H1 (cell line): Measurements from ENCODE around the gene TNNI3. TPM values are rescaled to one million over a fixed set of nuclear protein-coding genes. Genes with fewer than 3 reads are reported as not detected.
A peak's percentile ranks its signal among the peaks of the same experiment; 100 is the strongest.

Experiments used
- CTBP2 ChIP-seq: IDR thresholded peaks from 2 replicates; pipeline ENCODE4 v1.7.0; 2011; ENCODE audit warnings: borderline replicate concordance, mild to moderate bottlenecking, moderate library complexity, mixed read lengths, low read length; ENCODE audit not compliant: insufficient read depth, insufficient read length
- KDM1A ChIP-seq: fragments of 200-600, 300-600 bp; sonication (generic); IDR thresholded peaks from 2 replicates; pipeline ENCODE4 v1.7.1; 2016; ENCODE audit warnings: mild to moderate bottlenecking, low read length, borderline replicate concordance
- KDM4A ChIP-seq: IDR thresholded peaks from one replicate; pipeline ENCODE4 v1.7.1; 2012; ENCODE audit warnings: low read depth, mild to moderate bottlenecking, moderate library complexity, low read length, inconsistent platforms; ENCODE audit not compliant: severe bottlenecking
- RAD21 ChIP-seq, 2 experiments: IDR thresholded peaks in 1 of 2; conservative IDR thresholded peaks in 1 of 2; 2 replicates each; pipeline ENCODE4 v1.6.1; 2011; ENCODE audit warnings: low read depth in 2 of 2, low read length in 2 of 2, improper control_type of control experiment in 1 of 2, inconsistent platforms in 1 of 2, mild to moderate bottlenecking in 1 of 2, moderate library complexity in 1 of 2
- SAP30 ChIP-seq: fragments of 300-600 bp; sonication (generic); IDR thresholded peaks from 2 replicates; pipeline ENCODE4 v1.7.1; 2012; ENCODE audit warnings: low read length, moderate library complexity, mild to moderate bottlenecking, inconsistent platforms; ENCODE audit not compliant: insufficient read depth, insufficient replicate concordance
- YY1 ChIP-seq: IDR thresholded peaks from 2 replicates; pipeline ENCODE4 v1.6.1; 2011; ENCODE audit warnings: low read depth, mild to moderate bottlenecking, low read length
- polyA plus RNA-seq, 7 experiments: library from polyadenylated mRNA; depleted of rRNA in 3 of 7; stranded (reverse) in 5 of 7; unstranded in 2 of 7; fragments of >200 nt in 5 of 7; fragments of 200-250 nt in 2 of 7; gene quantifications; 1 replicate in 5 of 7; 2 replicates in 1 of 7; 4 replicates in 1 of 7; pipeline versions ENCODE4 v1.2.1 to v1.2.3, GENCODE V29; 2011 to 2013; ENCODE audit warnings: missing spikeins in 2 of 7, mixed read lengths in 2 of 7
- total RNA-seq: library from RNA; stranded (reverse); fragmentation: NEBNext Ultra II Directional; extraction: Animal tissue kit (Norgen Biotek cat#: 25700); gene quantifications from 2 replicates; pipeline ENCODE4 v1.2.1, GENCODE V29; 2021
- TF ChIP-seq, protein P1 (sequence below): fragments of 300-600 bp; sonication (generic); IDR thresholded peaks from 2 replicates; pipeline ENCODE4 v1.7.1; 2012; ENCODE audit warnings: low read length, moderate library complexity, mild to moderate bottlenecking, inconsistent platforms; ENCODE audit not compliant: insufficient replicate concordance

Gene TNNI3
- total and polyA plus RNA-seq, 2 of the 8 experiments (the other 6 are each of a cell fraction or from before 2014, with no cell fraction given) = 16.9 to 56.0 TPM

DNA sequence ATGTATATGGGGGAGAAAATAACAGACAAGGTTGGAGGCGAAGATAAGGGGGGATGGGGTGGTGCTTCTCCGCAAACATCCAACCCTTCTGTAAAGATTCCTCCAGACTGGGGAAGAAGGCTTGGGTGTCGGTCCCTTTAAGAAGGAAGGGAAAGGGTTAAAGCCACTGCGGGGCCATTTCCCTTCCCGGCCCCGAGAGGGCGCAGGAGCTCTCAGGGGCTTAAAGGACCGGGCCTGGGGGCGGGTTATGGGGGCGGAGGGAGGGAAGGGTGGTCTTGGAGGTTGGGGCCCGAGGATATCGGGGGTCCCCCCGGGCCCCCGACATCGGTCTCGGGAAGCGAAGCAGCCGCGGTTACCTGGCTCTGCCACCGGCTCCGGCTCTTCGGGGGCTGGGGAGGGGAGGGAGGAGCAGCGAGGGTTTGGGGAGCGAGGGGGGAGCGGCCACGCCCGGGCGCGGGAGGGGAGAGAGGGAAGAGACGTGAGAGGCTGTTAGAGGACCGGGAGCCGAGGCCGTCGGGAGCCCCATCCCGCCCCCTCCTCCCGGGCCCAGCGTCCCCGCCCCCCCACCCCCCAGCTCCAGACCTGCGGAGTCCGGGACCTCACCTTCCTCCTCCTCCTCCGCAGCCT, 11.3 kb downstream of the TNNI3 start (continued):
- TF ChIP-seq, protein P1, sequence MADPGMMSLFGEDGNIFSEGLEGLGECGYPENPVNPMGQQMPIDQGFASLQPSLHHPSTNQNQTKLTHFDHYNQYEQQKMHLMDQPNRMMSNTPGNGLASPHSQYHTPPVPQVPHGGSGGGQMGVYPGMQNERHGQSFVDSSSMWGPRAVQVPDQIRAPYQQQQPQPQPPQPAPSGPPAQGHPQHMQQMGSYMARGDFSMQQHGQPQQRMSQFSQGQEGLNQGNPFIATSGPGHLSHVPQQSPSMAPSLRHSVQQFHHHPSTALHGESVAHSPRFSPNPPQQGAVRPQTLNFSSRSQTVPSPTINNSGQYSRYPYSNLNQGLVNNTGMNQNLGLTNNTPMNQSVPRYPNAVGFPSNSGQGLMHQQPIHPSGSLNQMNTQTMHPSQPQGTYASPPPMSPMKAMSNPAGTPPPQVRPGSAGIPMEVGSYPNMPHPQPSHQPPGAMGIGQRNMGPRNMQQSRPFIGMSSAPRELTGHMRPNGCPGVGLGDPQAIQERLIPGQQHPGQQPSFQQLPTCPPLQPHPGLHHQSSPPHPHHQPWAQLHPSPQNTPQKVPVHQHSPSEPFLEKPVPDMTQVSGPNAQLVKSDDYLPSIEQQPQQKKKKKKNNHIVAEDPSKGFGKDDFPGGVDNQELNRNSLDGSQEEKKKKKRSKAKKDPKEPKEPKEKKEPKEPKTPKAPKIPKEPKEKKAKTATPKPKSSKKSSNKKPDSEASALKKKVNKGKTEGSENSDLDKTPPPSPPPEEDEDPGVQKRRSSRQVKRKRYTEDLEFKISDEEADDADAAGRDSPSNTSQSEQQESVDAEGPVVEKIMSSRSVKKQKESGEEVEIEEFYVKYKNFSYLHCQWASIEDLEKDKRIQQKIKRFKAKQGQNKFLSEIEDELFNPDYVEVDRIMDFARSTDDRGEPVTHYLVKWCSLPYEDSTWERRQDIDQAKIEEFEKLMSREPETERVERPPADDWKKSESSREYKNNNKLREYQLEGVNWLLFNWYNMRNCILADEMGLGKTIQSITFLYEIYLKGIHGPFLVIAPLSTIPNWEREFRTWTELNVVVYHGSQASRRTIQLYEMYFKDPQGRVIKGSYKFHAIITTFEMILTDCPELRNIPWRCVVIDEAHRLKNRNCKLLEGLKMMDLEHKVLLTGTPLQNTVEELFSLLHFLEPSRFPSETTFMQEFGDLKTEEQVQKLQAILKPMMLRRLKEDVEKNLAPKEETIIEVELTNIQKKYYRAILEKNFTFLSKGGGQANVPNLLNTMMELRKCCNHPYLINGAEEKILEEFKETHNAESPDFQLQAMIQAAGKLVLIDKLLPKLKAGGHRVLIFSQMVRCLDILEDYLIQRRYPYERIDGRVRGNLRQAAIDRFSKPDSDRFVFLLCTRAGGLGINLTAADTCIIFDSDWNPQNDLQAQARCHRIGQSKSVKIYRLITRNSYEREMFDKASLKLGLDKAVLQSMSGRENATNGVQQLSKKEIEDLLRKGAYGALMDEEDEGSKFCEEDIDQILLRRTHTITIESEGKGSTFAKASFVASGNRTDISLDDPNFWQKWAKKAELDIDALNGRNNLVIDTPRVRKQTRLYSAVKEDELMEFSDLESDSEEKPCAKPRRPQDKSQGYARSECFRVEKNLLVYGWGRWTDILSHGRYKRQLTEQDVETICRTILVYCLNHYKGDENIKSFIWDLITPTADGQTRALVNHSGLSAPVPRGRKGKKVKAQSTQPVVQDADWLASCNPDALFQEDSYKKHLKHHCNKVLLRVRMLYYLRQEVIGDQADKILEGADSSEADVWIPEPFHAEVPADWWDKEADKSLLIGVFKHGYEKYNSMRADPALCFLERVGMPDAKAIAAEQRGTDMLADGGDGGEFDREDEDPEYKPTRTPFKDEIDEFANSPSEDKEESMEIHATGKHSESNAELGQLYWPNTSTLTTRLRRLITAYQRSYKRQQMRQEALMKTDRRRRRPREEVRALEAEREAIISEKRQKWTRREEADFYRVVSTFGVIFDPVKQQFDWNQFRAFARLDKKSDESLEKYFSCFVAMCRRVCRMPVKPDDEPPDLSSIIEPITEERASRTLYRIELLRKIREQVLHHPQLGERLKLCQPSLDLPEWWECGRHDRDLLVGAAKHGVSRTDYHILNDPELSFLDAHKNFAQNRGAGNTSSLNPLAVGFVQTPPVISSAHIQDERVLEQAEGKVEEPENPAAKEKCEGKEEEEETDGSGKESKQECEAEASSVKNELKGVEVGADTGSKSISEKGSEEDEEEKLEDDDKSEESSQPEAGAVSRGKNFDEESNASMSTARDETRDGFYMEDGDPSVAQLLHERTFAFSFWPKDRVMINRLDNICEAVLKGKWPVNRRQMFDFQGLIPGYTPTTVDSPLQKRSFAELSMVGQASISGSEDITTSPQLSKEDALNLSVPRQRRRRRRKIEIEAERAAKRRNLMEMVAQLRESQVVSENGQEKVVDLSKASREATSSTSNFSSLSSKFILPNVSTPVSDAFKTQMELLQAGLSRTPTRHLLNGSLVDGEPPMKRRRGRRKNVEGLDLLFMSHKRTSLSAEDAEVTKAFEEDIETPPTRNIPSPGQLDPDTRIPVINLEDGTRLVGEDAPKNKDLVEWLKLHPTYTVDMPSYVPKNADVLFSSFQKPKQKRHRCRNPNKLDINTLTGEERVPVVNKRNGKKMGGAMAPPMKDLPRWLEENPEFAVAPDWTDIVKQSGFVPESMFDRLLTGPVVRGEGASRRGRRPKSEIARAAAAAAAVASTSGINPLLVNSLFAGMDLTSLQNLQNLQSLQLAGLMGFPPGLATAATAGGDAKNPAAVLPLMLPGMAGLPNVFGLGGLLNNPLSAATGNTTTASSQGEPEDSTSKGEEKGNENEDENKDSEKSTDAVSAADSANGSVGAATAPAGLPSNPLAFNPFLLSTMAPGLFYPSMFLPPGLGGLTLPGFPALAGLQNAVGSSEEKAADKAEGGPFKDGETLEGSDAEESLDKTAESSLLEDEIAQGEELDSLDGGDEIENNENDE = no peak
- TF ChIP-seq YY1 (0 out of 2 replicates have a peak, but pooled peaks have one; percentile 35), KDM4A (peak; percentile 63), RAD21 (IDR thresholded peaks at IDR 0.05 in 1 of 2, conservative IDR thresholded peaks at IDR 0.05 in 1 of 2; ENCODE audit: low read depth in 2 of 2, low read length in 2 of 2) (peak; percentile 22 to 45; a peak in 3 of 4 replicates), SAP30 (no peak), CTBP2 (no peak), KDM1A (peak; percentile 94)
